Hippocampal formation (tissue), 2 donors: ENCODE data around the gene PRDM12.
A peak's percentile ranks its signal among the peaks of the same experiment; 100 is the strongest.

Experiments
- DNase-seq, 2 donors: peaks; one replicate each; lab custom pipeline; 2025; lab: John Stamatoyannopoulos, UW

PRDM12 gene

GRCh38 chr9:130664251-130665028, at the start of gene PRDM12:
PRDM12 (plus strand) TSS chr9:130664594; CDS start chr9:130664654, 60 bp downstream.
- DNase-seq = no peak

- no peak for DNase-seq
Observed at GRCh38 chr9:130616451-130616850, 47.9 kb upstream of the PRDM12 start.

DNA sequence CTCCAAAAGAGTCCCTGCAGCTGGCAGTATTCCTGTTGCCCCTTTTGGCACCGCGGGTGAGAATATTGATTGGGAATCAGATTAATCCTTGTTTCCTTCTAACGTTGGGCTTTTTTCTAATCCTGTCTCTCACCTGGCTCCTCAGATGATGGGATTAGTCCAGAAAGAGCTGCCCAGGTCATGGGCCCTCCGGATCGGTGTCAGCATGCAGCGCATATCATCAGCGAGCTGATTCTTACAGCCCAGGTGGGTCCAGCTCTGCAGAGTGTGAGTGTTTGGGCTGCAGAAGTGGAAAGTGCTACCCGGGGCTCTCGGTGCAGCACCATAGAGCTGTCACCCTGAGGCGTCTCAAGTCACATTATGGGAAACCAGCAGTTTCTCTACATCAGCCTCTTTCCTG, 40.9 kb upstream of the PRDM12 start:
- DNase-seq = no peak

DNA sequence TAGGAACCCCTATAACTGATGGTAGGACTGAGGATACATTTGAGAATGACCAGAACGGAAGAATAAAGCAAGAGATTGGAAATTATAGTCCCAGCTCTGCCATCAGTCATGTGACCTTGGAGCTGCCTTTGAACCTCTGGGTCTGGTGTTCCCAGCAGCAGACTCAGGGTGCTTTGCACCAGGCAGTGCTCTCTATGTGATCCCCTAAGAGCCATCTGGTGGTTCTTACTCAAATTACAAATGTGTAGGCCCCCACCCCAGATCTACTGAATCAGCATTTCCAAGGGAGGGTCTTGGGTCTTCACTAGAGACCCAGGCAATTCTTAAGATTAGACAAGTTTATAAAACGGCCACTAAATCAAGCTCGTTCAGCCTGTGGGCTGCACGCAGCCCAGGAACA, 40.2 kb upstream of the PRDM12 start:
- no peak for DNase-seq

GRCh38 chr9:130626249-130626996, 38.0 kb upstream of the PRDM12 start:
- DNase-seq = no peak

DNA sequence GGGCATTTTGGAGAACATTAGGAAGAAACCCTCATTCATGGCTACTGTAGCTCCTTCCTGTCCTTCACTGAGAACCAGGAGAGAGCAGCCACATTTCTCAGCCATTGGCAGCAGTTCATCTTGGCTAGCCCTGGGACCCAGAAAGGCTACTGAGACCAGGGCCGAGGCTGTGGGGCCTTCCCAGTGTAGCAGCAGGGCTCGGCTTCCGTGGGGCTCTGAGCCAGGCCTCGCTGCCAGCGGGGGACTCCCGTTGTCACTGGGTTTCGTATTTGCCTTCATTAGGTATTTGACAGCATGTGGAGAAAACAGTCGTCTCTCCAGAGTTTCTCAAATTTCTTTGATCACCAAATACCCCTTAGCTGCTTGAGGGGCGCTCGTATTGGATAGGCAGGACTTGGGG, 37.3 kb upstream of the PRDM12 start:
- peak in 1 of 2 donors; percentile 29 for DNase-seq

- DNase-seq = no peak
Observed at GRCh38 chr9:130627896-130628792, 36.2 kb upstream of the PRDM12 start.

- peak in 1 of 2 donors; percentile 28 for DNase-seq
Observed at GRCh38 chr9:130629443-130630070, 34.8 kb upstream of the PRDM12 start.

DNA sequence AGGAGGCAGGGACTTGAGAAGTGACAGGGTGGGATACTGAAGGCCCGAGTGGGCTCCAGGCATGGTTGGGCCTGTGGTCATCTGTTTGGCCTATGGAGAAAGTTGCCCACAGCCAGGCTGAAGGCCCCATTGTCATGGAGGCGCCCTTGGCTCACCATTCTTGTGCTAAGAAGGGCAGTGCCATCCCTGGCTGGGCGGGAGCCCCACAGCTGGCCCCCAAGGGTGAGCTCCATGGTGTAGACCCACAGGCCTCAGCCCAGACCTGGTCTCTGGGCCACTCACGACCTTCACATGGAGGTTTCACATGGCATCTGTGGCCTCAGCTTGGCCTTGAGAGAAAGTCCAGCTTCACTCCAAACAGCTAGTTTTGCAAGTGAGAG, 34.3 kb upstream of the PRDM12 start:
- DNase-seq = no peak

- DNase-seq = peak in 1 of 2 donors; percentile 7
Observed at GRCh38 chr9:130630506-130631330, 33.7 kb upstream of the PRDM12 start.

- no peak for DNase-seq
Observed at GRCh38 chr9:130631331-130632080, 32.9 kb upstream of the PRDM12 start.

DNA sequence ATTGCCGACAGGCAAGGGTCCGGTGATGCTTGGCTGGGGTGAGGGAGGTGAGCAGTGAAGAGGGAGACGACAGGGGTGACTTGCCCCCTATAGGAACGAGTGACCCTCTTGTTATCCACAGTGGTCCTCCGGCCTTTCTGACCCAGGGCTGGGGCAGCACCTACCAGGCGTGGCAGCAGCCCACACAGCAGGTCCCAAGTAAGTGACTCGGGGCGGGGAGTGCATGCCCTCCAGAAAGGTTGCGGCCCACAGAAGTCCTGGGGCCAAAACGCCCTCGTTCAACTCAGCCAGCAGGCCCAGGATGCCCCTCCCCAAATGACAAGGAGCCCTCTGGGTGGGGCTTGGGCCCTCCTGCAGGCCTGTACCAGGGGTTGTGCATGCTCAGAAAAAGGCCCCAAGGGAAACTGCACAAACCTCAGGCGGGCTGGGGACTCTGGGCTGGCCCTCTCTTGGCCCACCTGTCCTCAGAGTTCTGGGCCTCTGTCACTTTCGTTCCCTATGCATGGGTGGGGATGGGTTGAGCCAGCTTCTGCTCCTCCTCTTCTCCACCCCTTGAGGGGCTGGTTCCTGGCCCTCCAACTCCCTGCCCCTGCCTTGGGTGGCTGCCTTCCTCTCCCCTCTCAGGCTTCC, 32.2 kb upstream of the PRDM12 start:
- no peak for DNase-seq

DNA sequence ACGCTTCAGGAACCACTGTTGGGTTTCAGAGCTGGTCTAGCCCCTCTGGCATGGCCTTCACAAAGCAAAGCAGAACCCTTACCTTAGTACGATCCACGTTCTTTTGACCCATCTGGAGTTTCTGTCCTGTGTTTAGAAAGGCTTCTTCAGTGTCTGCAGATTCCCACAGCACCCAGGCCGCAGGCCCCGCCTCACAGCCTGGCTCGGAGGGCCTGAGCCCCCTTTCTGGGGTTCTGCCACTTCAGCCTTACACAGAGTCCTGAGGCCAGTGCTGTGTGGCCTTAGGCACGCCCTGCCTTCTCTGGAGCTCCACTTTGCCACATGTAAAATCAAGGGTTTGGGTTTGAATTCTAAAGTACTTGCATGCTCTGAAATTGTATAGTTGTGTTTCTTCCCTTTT, 31.6 kb upstream of the PRDM12 start:
- DNase-seq = no peak

GRCh38 chr9:130633336-130634190, 30.8 kb upstream of the PRDM12 start:
- DNase-seq = no peak

GRCh38 chr9:130634191-130634768, 30.1 kb upstream of the PRDM12 start:
- DNase-seq = no peak

DNA sequence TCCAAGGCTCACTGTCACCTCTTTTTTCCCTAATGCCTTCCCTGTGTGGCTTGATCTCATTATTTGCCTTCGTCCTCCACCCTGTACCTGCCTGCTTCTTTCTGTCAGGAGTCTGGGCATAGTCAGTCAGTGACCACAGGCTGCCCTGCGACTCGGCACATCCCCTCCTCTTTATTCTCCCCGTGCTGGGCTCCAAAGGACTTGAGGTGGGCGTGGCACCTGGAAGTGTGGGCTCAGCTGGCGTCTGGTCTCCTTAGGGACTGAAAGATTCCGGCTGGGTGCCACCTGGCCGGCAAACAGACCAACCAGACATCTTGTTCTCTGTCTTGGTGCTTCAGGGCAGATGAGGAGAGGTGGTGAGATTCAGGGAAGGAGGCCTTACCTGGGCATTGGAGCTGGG, 29.6 kb upstream of the PRDM12 start:
- DNase-seq = no peak

GRCh38 chr9:130635306-130635705, 29.1 kb upstream of the PRDM12 start:
- DNase-seq = no peak
